ENCODE measurements around the gene GLIS1.

GRCh38 chr1:53557369-53557768 lies 181.6 kb downstream of the GLIS1 start:
- TF ChIP-seq EZH2 (optimal IDR thresholded peaks at IDR 0.05; ENCODE audit: low read depth, low read length) = no peak
- no peak for TF ChIP-seq EZH2phosphoT487 (IDR thresholded peaks at IDR 0.05; ENCODE audit: low read length)
